ENCODE data around the gene ARHGAP22. TPM values are rescaled to one million over a fixed set of nuclear protein-coding genes. Genes with fewer than 3 reads are reported as not detected.
A peak's percentile ranks its signal among the peaks of the same experiment; 100 is the strongest.

The ARHGAP22 gene
- total and polyA plus RNA-seq, 7 experiments from 2014 or later, result 0.37 to 2.9 (median 1.1) TPM; not detected in 3

DNA sequence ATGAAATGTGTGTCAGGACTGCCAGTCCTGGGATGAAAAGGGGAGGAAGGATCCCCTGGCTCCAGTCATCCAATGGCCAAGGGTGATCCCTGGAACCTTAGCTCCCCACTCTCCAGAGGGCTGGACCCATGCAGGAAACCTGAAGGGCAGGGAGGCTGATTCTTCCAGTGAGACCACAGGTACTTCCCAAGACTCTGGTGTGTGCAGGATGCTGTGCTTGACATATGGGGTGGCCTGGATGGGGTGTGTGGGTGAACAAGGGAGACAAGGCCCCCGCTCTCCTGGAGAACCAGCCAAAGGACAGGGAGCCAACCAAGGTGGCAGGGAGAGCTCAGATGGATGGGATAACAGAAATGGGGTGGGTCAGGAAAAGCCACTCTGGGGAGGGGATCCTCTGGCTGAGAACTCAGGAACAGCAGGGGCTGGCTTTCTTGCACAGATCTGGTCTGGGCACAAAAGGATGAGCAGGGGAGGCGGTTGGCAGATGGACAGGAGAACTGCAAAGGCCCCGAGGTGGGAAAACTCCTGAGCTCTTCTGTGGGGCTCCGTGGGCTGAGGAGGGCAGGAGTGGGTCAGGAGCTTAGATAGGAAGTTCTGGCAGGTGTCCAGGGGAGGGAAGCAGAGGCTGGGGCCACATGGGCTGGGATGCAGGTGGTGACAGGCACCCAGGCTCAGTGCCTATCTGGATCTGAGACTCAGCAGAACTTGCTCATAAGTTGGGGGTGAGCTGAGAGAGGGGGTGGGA is 100.6 kb downstream of the ARHGAP22 start:
- H3K4me1 ChIP-seq (ENCODE audit: control insufficient read depth in 2 of 2, insufficient read depth in 2 of 2, low read length in 2 of 2), result no peaks in the 10 kb centered on the region
- intact Hi-C loops (cut with micrococcal nuclease), result loop anchor here in 1 of 2 donors (10.0 kb wide), 1 partner anchor 290 kb away; no protein-coding TSS in a partner anchor
- POLR2A ChIA-PET, result no interaction called here
- no peaks in the 10 kb centered on the region for H3K9me3 Mint-ChIP-seq
- ATAC-seq (no peak), DNase-seq (peak in 1 of 9 donors; percentile 17)
- CTCF ChIA-PET, result no interaction called here
- no peak overlapping the region for H3K4me3 ChIP-seq (ENCODE audit: low read length)
- no peaks in the 10 kb centered on the region for H3K36me3 Mint-ChIP-seq
- H3K4me3 Mint-ChIP-seq, result no peak overlapping the region
- no peak overlapping the region for H3K27ac Mint-ChIP-seq
- H3K27ac ChIP-seq (ENCODE audit: low read depth, low read length), result no peak overlapping the region
- peaks cover 0 to 9% (median 0%) of the 10 kb centered on the region in 5 donors for H3K27me3 Mint-ChIP-seq
- H3K27me3 ChIP-seq (ENCODE audit: control insufficient read depth in 2 of 2, insufficient read depth in 2 of 2, low read length in 2 of 2), result no peaks in the 10 kb centered on the region
- H3K9me3 ChIP-seq (ENCODE audit: control insufficient read depth in 2 of 3, low read length in 3 of 3), result no peaks in the 10 kb centered on the region
- H3K36me3 ChIP-seq (ENCODE audit: control insufficient read depth in 2 of 3, insufficient read depth in 3 of 3, low read length in 3 of 3), result no peaks in the 10 kb centered on the region
- H3K4me1 Mint-ChIP-seq, result no peaks in the 10 kb centered on the region

DNA sequence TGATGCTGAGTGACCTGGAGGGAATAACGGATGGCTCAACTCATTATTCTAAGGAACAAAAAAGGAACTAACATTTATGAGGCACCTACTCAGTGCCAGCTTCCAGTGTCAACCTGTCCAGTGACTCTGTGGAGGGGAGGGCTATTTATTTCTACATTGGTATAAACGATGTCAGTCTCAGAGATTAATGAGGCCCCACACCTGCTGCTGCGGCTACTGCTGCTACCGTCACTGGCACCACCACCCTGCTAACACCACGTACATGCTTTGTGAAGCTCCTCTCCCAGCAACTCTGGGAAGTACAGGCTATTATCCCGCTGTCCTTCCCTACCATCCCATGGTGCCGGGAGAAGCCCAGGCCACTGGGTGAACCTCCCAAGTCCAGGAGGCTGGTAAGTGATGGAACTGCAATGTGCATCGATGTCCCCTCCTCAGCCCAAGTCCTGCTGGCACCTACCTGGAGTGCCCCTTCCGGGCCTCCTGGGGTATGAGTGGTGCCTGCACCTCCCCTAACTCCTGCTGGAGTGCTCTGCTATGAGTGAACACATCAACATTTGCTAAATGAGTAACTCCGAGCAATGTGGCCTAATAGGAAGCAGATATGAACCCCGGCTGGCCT is 101.5 kb downstream of the ARHGAP22 start:
- Histone ChIP-seq H3K36me3 (ENCODE audit: control insufficient read depth in 2 of 3, insufficient read depth in 3 of 3, low read length in 3 of 3) (no peaks in the 10 kb centered on the region), H3K27ac (ENCODE audit: low read depth, low read length) (no peak overlapping the region), H3K4me1 (ENCODE audit: control insufficient read depth in 2 of 2, insufficient read depth in 2 of 2, low read length in 2 of 2) (no peaks in the 10 kb centered on the region), H3K9me3 (ENCODE audit: control insufficient read depth in 2 of 3, low read length in 3 of 3) (no peaks in the 10 kb centered on the region), H3K4me3 (ENCODE audit: low read length) (no peak overlapping the region), H3K27me3 (ENCODE audit: control insufficient read depth in 2 of 2, insufficient read depth in 2 of 2, low read length in 2 of 2) (no peaks in the 10 kb centered on the region)
- Mint-ChIP-seq H3K27me3 (peaks cover 0 to 7% (median 0%) of the 10 kb centered on the region in 5 donors), H3K36me3 (no peaks in the 10 kb centered on the region), H3K4me1 (no peaks in the 10 kb centered on the region), H3K9me3 (no peaks in the 10 kb centered on the region), H3K4me3 (no peak overlapping the region), H3K27ac (no peak overlapping the region)
- peak in 1 of 9 donors; percentile 7 for DNase-seq
- ATAC-seq, result no peak
- intact Hi-C loops (cut with micrococcal nuclease), result loop anchor here in 1 of 2 donors (10.0 kb wide), 1 partner anchor 289 kb away; no protein-coding TSS in a partner anchor
- ChIA-PET POLR2A (no interaction called here), CTCF (no interaction called here)

DNA sequence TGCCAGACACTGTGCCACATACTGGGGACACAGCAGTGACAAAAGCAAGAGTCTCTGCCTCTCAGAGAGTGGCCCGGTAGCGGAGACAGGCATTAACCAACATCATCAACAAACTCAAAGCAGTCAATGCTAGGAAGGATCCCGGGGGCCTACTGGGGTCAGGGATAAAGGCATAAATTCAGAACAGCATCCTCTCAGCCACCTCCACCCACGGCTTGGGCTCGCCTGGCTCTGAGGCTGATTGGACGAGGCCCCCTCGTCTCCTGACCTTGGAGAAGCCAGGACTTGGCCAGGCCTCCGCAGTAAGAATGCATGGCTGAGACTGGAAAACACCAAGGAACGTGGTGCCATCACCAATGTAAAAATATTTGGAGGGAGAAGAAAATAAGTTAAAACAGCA is 102.1 kb downstream of the ARHGAP22 start:
- ATAC-seq (no peak), DNase-seq (no peak)
- H3K27ac ChIP-seq (ENCODE audit: low read depth, low read length), result no peak overlapping the region
- Mint-ChIP-seq H3K27me3 (peaks cover 0 to 7% (median 0%) of the 10 kb centered on the region in 5 donors), H3K27ac (no peak overlapping the region), H3K9me3 (no peaks in the 10 kb centered on the region), H3K4me1 (no peaks in the 10 kb centered on the region), H3K4me3 (no peak overlapping the region), H3K36me3 (no peaks in the 10 kb centered on the region)
- H3K4me3 ChIP-seq (ENCODE audit: low read length), result no peak overlapping the region
- ChIA-PET POLR2A (no interaction called here), CTCF (no interaction called here)
- no peaks in the 10 kb centered on the region for H3K27me3 ChIP-seq (ENCODE audit: control insufficient read depth in 2 of 2, insufficient read depth in 2 of 2, low read length in 2 of 2)
- intact Hi-C loops (cut with micrococcal nuclease), result loop anchor here in 1 of 2 donors (10.0 kb wide), 1 partner anchor 288 kb away; no protein-coding TSS in a partner anchor
- H3K4me1 ChIP-seq (ENCODE audit: control insufficient read depth in 2 of 2, insufficient read depth in 2 of 2, low read length in 2 of 2), result no peaks in the 10 kb centered on the region
- no peaks in the 10 kb centered on the region for H3K36me3 ChIP-seq (ENCODE audit: control insufficient read depth in 2 of 3, insufficient read depth in 3 of 3, low read length in 3 of 3)
- H3K9me3 ChIP-seq (ENCODE audit: control insufficient read depth in 2 of 3, low read length in 3 of 3), result no peaks in the 10 kb centered on the region

DNA sequence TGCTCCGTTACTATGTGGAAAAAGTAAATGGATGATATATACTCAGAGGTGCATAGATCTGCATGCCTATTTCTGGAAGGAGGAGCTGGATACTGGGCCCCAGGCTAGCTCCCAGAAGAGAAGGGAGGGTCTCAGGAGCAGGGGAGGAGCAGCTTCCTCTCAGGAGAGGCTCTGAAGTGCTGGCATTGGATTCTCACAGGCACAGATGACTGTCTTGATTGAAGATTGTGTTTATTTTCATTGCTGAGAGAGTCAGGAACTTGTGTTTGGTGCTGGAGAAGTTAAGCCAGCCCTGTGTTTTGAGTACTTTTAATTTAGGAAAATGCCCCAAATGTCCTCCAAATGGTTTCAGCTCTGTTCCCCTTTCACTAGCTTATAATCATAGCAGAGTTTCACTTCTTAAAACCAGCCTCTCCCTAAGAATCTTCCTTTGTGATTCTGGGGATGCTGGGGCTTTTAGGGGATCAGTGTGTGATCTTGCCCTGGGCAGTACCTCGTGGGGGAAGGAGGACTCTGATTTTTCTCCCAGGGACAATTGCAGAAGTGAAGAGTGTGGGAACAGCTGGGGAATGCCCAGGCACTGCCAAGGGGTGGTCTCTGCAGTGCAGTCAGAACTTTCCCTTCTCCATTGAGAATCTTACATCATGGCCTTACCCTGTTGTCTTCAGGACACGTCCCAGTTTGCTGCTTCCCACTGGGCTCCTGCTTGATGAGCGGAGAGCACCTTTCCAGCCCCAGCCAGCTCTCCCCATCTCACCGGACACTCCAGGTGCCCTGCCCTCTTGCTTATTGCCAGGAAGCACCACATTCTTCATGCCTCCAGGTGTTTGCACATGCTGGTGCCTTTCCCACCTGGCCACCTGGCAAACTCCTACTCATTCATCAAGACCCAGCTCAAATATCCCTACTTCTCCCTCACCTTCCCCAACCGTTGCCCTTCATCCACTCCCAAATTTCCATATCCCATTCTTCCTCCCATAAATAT is 102.8 kb downstream of the ARHGAP22 start:
- POLR2A ChIA-PET, result no interaction called here
- Histone ChIP-seq H3K36me3 (ENCODE audit: control insufficient read depth in 2 of 3, insufficient read depth in 3 of 3, low read length in 3 of 3) (no peaks in the 10 kb centered on the region), H3K9me3 (ENCODE audit: control insufficient read depth in 2 of 3, low read length in 3 of 3) (no peaks in the 10 kb centered on the region), H3K27me3 (ENCODE audit: control insufficient read depth in 2 of 2, insufficient read depth in 2 of 2, low read length in 2 of 2) (no peaks in the 10 kb centered on the region), H3K27ac (ENCODE audit: low read depth, low read length) (no peak overlapping the region), H3K4me3 (ENCODE audit: low read length) (no peak overlapping the region), H3K4me1 (ENCODE audit: control insufficient read depth in 2 of 2, insufficient read depth in 2 of 2, low read length in 2 of 2) (no peaks in the 10 kb centered on the region)
- no peak overlapping the region for H3K4me3 Mint-ChIP-seq
- CTCF ChIA-PET, result no interaction called here
- no peak for ATAC-seq
- no peak overlapping the region for H3K27ac Mint-ChIP-seq
- DNase-seq, result peak in 1 of 9 donors; percentile 11
- H3K9me3 Mint-ChIP-seq, result no peaks in the 10 kb centered on the region
- H3K36me3 Mint-ChIP-seq, result no peaks in the 10 kb centered on the region
- peaks cover 0 to 2% (median 0%) of the 10 kb centered on the region in 7 donors for H3K4me1 Mint-ChIP-seq
- intact Hi-C loops (cut with micrococcal nuclease), result loop anchor here in 1 of 2 donors (10.0 kb wide), 1 partner anchor 287 kb away; no protein-coding TSS in a partner anchor
- peaks cover 0 to 8% (median 0%) of the 10 kb centered on the region in 5 donors for H3K27me3 Mint-ChIP-seq

DNA sequence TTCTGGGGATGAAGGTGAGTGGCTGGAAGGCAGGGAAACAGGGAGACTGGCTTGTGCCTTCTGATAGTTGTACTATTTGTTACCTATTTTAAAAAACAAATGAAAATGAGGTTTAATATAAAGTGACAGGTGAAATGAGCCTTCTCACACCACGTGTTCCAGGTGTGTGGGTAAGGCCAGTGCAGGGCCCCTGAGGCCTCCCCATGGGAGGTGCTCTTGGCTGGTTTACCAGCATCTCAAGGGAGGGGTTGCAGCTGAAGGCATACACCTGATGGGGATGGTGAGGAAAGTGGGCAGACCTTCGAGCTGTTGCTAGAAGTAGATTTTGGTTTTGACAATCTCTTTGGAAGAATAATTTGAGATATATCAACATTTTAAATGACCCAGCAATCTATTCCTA is 103.6 kb downstream of the ARHGAP22 start:
- peaks cover 0 to 2% (median 0%) of the 10 kb centered on the region in 7 donors for H3K4me1 Mint-ChIP-seq
- no peak for DNase-seq
- no peak for ATAC-seq
- POLR2A ChIA-PET, result no interaction called here
- Histone ChIP-seq H3K4me1 (ENCODE audit: control insufficient read depth in 2 of 2, insufficient read depth in 2 of 2, low read length in 2 of 2) (no peaks in the 10 kb centered on the region), H3K27ac (ENCODE audit: low read depth, low read length) (no peak overlapping the region), H3K27me3 (ENCODE audit: control insufficient read depth in 2 of 2, insufficient read depth in 2 of 2, low read length in 2 of 2) (no peaks in the 10 kb centered on the region), H3K36me3 (ENCODE audit: control insufficient read depth in 2 of 3, insufficient read depth in 3 of 3, low read length in 3 of 3) (no peaks in the 10 kb centered on the region), H3K4me3 (ENCODE audit: low read length) (no peak overlapping the region), H3K9me3 (ENCODE audit: control insufficient read depth in 2 of 3, low read length in 3 of 3) (no peaks in the 10 kb centered on the region)
- intact Hi-C loops (cut with micrococcal nuclease), result loop anchor here in 1 of 2 donors (10.0 kb wide), 1 partner anchor 286 kb away; no protein-coding TSS in a partner anchor
- CTCF ChIA-PET, result no interaction called here
- H3K36me3 Mint-ChIP-seq, result no peaks in the 10 kb centered on the region
- H3K27ac Mint-ChIP-seq, result no peak overlapping the region
- peaks cover 0 to 9% (median 0%) of the 10 kb centered on the region in 5 donors for H3K27me3 Mint-ChIP-seq
- no peak overlapping the region for H3K4me3 Mint-ChIP-seq
- H3K9me3 Mint-ChIP-seq, result no peaks in the 10 kb centered on the region

DNA sequence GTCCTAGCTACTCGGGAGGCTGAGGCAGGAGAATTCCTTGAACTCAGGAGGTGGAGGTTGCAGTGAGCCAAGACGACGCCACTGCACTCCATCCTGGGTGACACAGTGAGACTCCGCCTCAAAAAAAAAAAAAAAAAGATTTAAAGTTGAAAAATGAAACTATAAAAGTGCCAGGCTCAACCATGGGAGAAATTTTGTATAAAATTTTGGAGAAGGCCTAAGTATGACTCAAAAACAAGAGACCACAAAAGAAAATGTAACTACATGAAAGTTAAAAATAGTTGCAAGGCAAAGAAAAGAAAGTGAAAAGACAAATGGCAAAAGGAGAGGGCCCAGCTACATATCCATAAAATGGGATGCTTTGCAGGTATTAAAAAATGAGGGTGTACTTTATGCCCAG is 104.1 kb downstream of the ARHGAP22 start:
- no peaks in the 10 kb centered on the region for H3K36me3 Mint-ChIP-seq
- no peaks in the 10 kb centered on the region for H3K36me3 ChIP-seq (ENCODE audit: control insufficient read depth in 2 of 3, insufficient read depth in 3 of 3, low read length in 3 of 3)
- intact Hi-C loops (cut with micrococcal nuclease), result loop anchor here in 1 of 2 donors (10.0 kb wide), 1 partner anchor 286 kb away; no protein-coding TSS in a partner anchor
- H3K4me3 Mint-ChIP-seq, result no peak overlapping the region
- no peaks in the 10 kb centered on the region for H3K9me3 ChIP-seq (ENCODE audit: control insufficient read depth in 2 of 3, low read length in 3 of 3)
- no peak overlapping the region for H3K27ac Mint-ChIP-seq
- CTCF ChIA-PET, result no interaction called here
- H3K4me1 Mint-ChIP-seq, result peaks cover 0 to 2% (median 0%) of the 10 kb centered on the region in 7 donors
- H3K27me3 Mint-ChIP-seq, result peaks cover 0 to 10% (median 0%) of the 10 kb centered on the region in 5 donors
- H3K4me3 ChIP-seq (ENCODE audit: low read length), result no peak overlapping the region
- H3K27me3 ChIP-seq (ENCODE audit: control insufficient read depth in 2 of 2, insufficient read depth in 2 of 2, low read length in 2 of 2), result no peaks in the 10 kb centered on the region
- no peak overlapping the region for H3K27ac ChIP-seq (ENCODE audit: low read depth, low read length)
- POLR2A ChIA-PET, result no interaction called here
- ATAC-seq (no peak), DNase-seq (no peak)
- H3K9me3 Mint-ChIP-seq, result no peaks in the 10 kb centered on the region
- no peaks in the 10 kb centered on the region for H3K4me1 ChIP-seq (ENCODE audit: control insufficient read depth in 2 of 2, insufficient read depth in 2 of 2, low read length in 2 of 2)
